GM19372 (cell line): ENCODE data around the gene PATE3.

Experiments
- ATAC-seq: cut with Tn5 transposase; IDR thresholded peaks from one replicate; pipeline ENCODE4 v1.9.1; 2021; ENCODE audit warnings: mild to moderate bottlenecking, low read depth, moderate library complexity; ENCODE audit not compliant: unreplicated experiment

The PATE3 gene, protein sequence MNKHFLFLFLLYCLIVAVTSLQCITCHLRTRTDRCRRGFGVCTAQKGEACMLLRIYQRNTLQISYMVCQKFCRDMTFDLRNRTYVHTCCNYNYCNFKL

GRCh38 chr11:125787827-125788226 is at the start of gene PATE3:
Gene PATE3 (plus strand): TSS chr11:125788127. CDS start chr11:125788152, 25 bp downstream.
- no peak for ATAC-seq

GRCh38 chr11:125740617-125741016 is 47.3 kb upstream of the PATE3 start:
- ATAC-seq = no peak

DNA sequence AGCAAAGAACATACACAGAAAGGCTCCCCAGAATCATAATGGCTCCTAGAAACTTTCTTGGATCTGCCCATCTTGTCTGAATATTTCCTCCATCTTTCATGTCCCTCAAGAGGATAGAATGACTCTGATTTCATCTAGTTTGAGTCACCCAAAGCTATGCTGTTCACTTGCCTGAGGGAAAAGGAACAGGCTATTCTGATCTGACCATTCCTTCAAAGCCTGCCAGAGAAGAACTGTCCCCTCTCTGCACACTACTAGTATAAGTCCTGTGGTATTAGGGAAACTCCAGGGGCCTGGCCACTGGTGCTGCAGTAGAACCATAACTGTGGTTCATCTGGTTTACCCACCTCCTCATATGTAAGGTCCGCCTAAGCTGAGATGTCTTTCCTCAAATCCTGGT is 44.2 kb upstream of the PATE3 start:
- ATAC-seq = no peak

DNA sequence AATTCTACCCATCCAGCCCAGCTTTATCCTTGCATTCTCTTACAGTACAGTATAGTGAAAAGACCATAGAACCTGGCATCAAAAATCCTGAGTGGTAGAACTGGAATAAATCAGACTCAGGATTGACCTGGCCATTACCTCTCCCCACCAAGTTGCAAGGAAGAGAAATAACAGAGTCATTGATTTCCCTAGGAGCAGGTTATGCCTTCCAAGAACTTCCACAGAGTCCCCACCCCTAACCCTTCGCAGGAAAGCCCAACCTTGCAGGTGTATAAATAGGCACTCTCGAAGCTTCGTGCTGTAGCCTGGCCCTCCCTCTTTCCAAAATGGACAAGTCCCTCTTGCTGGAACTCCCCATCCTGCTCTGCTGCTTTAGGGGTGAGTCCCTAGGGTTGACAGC is 41.9 kb upstream of the PATE3 start, which contains the start of gene PATE1:
TSS of gene PATE1 (plus strand) at position 301 of the 400 bp plus-strand sequence. CDS start at position 327, 26 bp downstream.
- no peak for ATAC-seq

- ATAC-seq = no peak
Measured at GRCh38 chr11:125750629-125751028, 37.3 kb upstream of the PATE3 start.

DNA sequence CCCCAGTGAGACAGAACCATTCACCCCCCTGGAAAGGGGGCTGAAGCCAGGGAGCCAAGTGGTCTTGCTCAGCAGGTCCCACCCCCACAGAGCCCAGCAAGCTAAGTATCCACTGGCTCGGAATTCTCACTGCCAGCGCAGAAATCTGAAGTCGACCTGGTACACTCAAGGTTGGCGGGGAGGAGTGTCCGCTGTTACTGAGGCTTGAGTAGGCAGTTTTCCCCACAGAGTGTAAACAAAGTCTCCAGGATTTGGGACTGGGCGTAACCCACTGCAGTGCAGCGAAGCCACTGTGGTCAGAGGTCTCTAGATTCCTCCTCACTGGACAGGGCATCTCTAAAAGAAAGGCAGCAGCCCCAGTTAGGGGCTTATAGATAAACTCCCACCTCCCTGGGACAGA is 31.9 kb upstream of the PATE3 start:
- no peak for ATAC-seq

DNA sequence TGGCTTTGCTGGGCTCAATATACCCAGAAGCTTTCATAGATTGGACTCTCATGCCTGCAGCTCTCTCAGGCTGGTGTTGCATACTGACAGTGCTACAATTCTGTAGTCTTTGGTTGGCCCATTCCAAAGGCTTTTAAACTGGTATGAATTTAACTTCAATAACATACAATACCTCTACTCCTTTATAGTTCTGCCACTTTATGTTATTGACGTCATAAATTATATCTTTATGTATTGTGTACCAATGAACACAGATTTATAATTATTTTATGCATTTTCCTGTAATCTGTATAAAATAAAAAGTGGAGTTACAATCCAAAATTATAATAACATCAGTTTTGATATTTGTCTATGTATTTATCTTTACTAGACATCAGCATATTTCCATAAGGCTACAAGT is 25.5 kb upstream of the PATE3 start:
- no peak for ATAC-seq

GRCh38 chr11:125763483-125763882 is 24.4 kb upstream of the PATE3 start:
- ATAC-seq = no peak

DNA sequence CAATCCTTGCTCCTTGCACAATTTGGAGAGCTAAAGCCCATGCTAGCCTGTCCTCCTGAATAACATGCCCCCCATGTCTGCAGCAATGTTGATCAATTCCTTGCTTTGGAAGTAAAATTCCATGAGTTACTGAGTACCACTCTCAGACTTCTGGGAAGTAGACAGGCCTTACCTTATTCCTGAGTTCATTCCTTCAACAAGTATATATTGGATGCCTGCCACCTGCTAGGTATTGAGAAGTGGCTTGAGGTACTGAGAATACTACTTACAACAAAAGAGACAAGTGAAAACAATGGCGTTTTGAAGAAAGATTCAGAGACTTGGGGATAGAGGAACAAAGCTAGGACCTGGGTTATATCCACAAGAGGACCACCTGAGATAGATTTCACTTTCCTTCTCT is 21.7 kb upstream of the PATE3 start:
- ATAC-seq = no peak

GRCh38 chr11:125768336-125769046 is 19.4 kb upstream of the PATE3 start:
- no peak for ATAC-seq

DNA sequence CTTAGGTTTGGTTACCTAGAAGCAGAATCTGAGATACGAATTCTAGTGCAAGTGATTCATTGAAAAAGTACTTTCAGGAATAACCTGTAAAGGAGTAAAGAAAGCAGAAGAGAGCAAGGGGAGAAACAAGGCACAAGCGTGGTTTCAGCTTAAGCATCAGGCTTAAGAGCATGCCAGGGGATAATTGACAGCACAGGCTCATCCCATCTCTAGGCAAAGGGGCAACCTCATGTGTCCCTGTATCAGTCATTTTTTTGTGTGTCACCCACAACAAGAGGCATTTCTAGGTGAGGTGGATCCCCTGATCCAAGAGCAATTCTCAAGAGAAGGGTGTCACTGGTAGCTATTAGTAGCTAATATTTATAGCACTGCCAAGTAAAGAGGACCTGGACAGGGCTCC is 17.3 kb upstream of the PATE3 start:
- ATAC-seq = no peak

DNA sequence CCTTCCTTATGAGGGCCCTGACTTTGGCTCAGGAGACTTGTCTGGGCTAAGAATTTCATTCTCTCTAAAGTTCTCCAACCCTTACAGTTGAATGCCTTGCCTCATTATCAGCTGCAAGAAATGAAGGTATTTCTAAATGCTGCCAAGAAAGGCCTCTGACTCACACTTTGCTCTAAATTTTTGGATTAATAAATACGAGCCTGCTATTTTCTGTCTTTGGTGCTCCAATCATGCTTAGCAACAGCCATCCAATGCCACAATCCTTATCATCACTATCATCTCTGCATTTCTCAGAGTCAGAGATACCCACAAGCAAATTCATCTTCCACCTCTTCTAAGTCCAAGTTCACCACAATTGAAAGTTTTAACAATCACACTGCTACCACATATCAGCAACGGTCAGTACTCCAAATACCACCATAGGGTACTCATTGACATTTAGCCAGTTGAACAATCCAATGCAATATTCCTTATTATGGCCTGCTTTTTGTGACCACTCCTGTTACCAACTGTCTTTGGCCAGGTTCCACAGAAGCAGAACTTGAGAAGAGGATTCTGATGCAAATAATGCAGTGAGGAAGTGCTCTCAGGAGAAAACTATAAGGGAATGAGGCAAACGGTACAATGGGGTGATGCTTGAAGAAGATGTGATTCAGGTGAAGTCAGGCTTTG is 15.0 kb upstream of the PATE3 start:
- ATAC-seq = no peak

DNA sequence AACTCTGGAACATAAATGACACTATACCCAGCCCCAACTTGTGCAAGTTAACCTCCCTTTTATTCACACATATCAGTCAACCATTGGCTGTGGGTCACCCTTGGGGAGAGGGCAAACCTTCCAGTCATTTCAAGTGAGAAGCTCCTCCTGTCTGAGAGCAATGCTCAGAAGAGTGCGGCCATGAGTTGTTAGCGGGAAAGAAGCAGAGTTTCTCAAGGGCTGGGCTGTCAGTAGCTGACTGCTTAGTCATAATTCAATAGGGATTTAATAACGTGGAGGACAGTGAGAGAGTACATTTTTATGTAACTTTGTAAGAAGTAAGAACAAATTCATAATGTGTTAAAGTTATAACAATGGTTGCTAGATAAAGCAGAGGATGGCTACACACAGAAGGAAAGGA is 14.4 kb upstream of the PATE3 start:
- ATAC-seq = no peak

GRCh38 chr11:125777309-125777708 is 10.6 kb upstream of the PATE3 start:
- no peak for ATAC-seq

GRCh38 chr11:125778728-125779127 is 9.2 kb upstream of the PATE3 start, which contains the start of gene PATE2:
Gene PATE2 (minus strand): TSS chr11:125778828. CDS start chr11:125778773, 55 bp downstream.
- no peak for ATAC-seq

- no peak for ATAC-seq
Measured at GRCh38 chr11:125784678-125785077, 3.2 kb upstream of the PATE3 start.

- ATAC-seq = no peak
Measured at GRCh38 chr11:125790825-125791224, 2.9 kb downstream of the PATE3 start.

DNA sequence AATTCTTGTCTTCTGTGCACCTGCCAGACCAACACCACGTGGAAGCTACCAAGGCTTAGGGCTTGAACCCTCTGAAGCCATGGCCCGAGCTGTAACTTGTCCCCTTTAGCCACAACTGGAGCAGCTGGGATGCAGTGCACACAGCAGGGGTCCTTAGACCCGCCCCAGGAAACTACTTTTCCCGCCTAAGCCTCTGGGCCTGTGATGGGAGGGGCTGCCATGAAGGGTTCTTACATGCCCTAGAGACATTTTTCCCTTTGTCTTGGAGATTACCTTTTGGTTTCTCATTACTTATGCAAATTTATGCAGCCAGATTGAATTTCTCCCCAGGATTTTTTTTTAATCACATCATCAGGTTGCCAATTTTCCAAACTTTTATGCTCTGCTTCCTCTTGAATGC is 9.7 kb downstream of the PATE3 start:
- no peak for ATAC-seq

GRCh38 chr11:125799808-125800207 is 11.9 kb downstream of the PATE3 start:
- ATAC-seq = no peak

GRCh38 chr11:125802387-125802786 is 14.5 kb downstream of the PATE3 start:
- ATAC-seq = no peak

DNA sequence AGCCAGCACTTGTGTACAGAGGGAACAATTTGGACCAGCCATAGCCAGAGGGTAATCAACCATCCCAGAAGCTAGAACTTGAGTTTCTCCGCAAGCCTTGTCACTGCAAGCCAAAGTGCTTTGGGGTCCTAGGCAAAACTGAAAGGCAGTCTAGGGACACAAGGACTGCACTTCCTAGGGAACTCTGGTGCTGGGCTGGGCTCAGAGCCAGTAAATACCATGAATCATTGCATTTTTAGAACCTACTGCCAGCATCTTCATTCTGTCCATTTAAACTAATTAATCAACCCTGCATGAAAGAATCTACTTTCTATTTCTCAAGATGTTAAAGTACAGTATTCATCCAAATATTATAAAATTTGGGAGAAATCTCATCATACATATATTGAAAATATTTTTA is 20.0 kb downstream of the PATE3 start:
- no peak for ATAC-seq

DNA sequence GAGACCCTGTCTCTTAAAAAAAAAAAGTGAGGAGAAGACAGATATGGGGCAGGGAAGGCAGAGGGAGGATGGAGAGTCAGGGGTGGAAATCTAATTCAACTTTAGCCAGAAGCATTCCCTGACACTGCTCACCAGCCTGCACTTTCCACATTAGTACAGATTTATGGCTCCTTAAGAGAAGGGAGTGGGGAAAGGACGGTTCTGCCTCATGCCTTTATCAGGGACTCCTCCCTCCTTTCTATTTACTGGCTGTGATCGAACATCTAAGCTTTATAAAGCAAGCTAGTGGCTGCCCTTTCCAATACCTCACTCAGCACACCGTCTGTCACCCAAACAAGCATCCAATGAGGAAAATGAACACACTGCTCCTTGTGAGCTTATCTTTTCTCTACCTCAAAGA is 45.1 kb downstream of the PATE3 start, which contains the start of gene PATE4:
TSS of gene PATE4 (plus strand) at position 301 of the 400 bp plus-strand sequence. CDS start at position 345, 44 bp downstream.
- no peak for ATAC-seq
